ENCODE data around the gene BAIAP2L1. TPM values are rescaled to one million over a fixed set of nuclear protein-coding genes. Genes with fewer than 3 reads are reported as not detected.

BAIAP2L1 gene
- total and polyA plus RNA-seq, 9 of the 15 experiments (the other 6 are each of a cell fraction or from before 2014, with no cell fraction given) = 4.2 to 29.8 (median 15.5) TPM

DNA sequence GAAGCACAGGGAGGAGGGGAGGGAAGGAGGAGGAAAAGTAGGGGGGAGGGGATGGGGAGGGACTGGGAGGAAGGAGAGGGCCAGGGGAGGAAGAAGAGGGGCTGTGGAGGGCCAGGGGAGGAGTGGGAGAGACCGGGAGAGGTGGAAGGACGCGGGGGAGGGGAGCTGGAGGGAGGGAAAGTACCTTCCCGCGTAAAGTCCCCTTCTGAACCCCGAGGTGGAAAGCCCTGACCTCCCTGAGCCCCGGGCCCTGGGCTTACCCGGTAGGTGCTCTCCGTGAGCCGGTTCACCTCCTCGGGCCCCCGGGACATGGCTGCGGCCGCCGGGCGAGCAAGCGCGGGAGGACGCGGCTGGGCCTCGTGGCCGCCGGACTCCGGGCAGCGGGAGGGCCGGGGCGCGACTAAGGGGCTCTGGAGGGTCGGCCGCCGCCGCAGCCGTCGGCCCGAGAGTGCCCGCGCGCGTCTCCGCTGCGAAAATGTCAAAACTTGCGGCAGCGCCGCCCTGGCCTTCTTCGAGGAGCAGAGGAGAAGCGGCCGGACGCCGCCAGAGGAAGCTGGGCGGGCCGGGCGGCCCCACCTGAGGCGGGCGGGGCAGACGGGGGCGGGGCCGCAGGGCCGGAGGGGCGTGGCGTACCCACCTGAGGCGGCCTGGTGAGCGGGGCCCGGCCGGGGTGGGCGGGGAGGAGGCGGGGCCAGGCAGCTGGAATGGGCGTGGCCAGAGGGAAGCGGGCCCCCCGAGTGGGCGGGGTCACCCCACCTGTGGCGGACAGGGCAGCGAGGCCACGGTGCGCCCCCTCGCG, at the start of gene BAIAP2L1 (continued):
- TF ChIP-seq, protein P1, sequence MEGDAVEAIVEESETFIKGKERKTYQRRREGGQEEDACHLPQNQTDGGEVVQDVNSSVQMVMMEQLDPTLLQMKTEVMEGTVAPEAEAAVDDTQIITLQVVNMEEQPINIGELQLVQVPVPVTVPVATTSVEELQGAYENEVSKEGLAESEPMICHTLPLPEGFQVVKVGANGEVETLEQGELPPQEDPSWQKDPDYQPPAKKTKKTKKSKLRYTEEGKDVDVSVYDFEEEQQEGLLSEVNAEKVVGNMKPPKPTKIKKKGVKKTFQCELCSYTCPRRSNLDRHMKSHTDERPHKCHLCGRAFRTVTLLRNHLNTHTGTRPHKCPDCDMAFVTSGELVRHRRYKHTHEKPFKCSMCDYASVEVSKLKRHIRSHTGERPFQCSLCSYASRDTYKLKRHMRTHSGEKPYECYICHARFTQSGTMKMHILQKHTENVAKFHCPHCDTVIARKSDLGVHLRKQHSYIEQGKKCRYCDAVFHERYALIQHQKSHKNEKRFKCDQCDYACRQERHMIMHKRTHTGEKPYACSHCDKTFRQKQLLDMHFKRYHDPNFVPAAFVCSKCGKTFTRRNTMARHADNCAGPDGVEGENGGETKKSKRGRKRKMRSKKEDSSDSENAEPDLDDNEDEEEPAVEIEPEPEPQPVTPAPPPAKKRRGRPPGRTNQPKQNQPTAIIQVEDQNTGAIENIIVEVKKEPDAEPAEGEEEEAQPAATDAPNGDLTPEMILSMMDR (IDR thresholded peaks at IDR 0.05 in 2 of 3, conservative IDR thresholded peaks at IDR 0.05 in 1 of 3; ENCODE audit: insufficient read depth in 2 of 3, low read depth in 1 of 3, low read length in 3 of 3) = peak in 1 of 3 experiments; percentile 84; a peak in 3 of 6 replicates
- TF ChIP-seq, protein P2, sequence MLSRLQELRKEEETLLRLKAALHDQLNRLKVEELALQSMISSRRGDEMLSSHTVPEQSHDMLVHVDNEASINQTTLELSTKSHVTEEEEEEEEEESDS (CRISPR knock-in tag; IDR thresholded peaks at IDR 0.05) = no peak
- TF ChIP-seq RBM25 (IDR thresholded peaks at IDR 0.05; ENCODE audit: low read depth, low read length, severe bottlenecking) = no peak
- TF ChIP-seq CC2D1A (IDR thresholded peaks at IDR 0.05) = no peak
- no peak for TF ChIP-seq ZNF785 (CRISPR knock-in tag; IDR thresholded peaks at IDR 0.05)
- peak; percentile 84 for TF ChIP-seq CTBP1 (IDR thresholded peaks at IDR 0.05; ENCODE audit: borderline replicate concordance)
- TF ChIP-seq ESRRB (CRISPR knock-in tag; IDR thresholded peaks at IDR 0.05; ENCODE audit: borderline replicate concordance) = no peak
- TF ChIP-seq MBD2 (IDR thresholded peaks at IDR 0.05; ENCODE audit: borderline replicate concordance, low read depth) = no peak; the same call in 1 of the 2 replicates
- 0 out of 2 replicates have a peak, but pooled peaks have one; percentile 61 for TF ChIP-seq ZEB2 (IDR thresholded peaks at IDR 0.05)
- TF ChIP-seq CREM (IDR thresholded peaks at IDR 0.05; ENCODE audit: low read depth) = peak; percentile 71
- TF ChIP-seq ZNF551 (CRISPR knock-in tag; IDR thresholded peaks at IDR 0.05) = no peak
- TF ChIP-seq ELF4 (CRISPR knock-in tag; IDR thresholded peaks at IDR 0.05) = no peak
- TF ChIP-seq, protein P3, sequence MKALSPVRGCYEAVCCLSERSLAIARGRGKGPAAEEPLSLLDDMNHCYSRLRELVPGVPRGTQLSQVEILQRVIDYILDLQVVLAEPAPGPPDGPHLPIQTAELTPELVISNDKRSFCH (CRISPR knock-in tag; IDR thresholded peaks at IDR 0.05) = no peak
- TF ChIP-seq, protein P3 (tag; IDR thresholded peaks at IDR 0.05) = peak; percentile 72
- no peak for TF ChIP-seq ZNF121 (CRISPR knock-in tag; conservative IDR thresholded peaks at IDR 0.05)
- TF ChIP-seq, protein P4, sequence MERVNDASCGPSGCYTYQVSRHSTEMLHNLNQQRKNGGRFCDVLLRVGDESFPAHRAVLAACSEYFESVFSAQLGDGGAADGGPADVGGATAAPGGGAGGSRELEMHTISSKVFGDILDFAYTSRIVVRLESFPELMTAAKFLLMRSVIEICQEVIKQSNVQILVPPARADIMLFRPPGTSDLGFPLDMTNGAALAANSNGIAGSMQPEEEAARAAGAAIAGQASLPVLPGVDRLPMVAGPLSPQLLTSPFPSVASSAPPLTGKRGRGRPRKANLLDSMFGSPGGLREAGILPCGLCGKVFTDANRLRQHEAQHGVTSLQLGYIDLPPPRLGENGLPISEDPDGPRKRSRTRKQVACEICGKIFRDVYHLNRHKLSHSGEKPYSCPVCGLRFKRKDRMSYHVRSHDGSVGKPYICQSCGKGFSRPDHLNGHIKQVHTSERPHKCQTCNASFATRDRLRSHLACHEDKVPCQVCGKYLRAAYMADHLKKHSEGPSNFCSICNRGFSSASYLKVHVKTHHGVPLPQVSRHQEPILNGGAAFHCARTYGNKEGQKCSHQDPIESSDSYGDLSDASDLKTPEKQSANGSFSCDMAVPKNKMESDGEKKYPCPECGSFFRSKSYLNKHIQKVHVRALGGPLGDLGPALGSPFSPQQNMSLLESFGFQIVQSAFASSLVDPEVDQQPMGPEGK (CRISPR knock-in tag; IDR thresholded peaks at IDR 0.05; ENCODE audit: borderline replicate concordance) = no peak
- no peak for TF ChIP-seq PHB2 (IDR thresholded peaks at IDR 0.05; ENCODE audit: low read depth)
